Medulla oblongata (tissue), 1 donor: Measurements from ENCODE around the gene TLX2.
A peak's percentile ranks its signal among the peaks of the same experiment; 100 is the strongest.

ENCODE experiments used
- DNase-seq: peaks from one replicate; pipeline ENCODE4 v3.0.0-alpha.2; 2015; ENCODE audit errors: extremely low spot score

TLX2 gene

GRCh38 chr2:74531666-74532065 is 17.4 kb downstream of the TLX2 start:
- no peak for DNase-seq

- peak; percentile 46 for DNase-seq
Observed at GRCh38 chr2:74532222-74532621, 18.0 kb downstream of the TLX2 start.

- no peak for DNase-seq
Observed at GRCh38 chr2:74533464-74533863, 19.2 kb downstream of the TLX2 start.

GRCh38 chr2:74534411-74534810 is 20.2 kb downstream of the TLX2 start:
- DNase-seq, result no peak

- DNase-seq, result no peak
Observed at GRCh38 chr2:74535440-74535965, 21.3 kb downstream of the TLX2 start.

GRCh38 chr2:74536166-74536950 is 22.1 kb downstream of the TLX2 start:
- no peak for DNase-seq

- no peak for DNase-seq
Observed at GRCh38 chr2:74537140-74537539, 22.9 kb downstream of the TLX2 start.

GRCh38 chr2:74538881-74539339 is 24.7 kb downstream of the TLX2 start:
- no peak for DNase-seq

GRCh38 chr2:74540291-74540690 is 26.0 kb downstream of the TLX2 start:
- no peak for DNase-seq

- DNase-seq, result no peak
Observed at GRCh38 chr2:74542978-74543377, 28.7 kb downstream of the TLX2 start.

GRCh38 chr2:74544634-74545033 is 30.4 kb downstream of the TLX2 start:
- DNase-seq, result no peak

GRCh38 chr2:74546004-74546403 is 31.8 kb downstream of the TLX2 start:
- DNase-seq, result no peak

- no peak for DNase-seq
Observed at GRCh38 chr2:74548285-74548899, 34.1 kb downstream of the TLX2 start.

GRCh38 chr2:74548900-74549826 is 34.9 kb downstream of the TLX2 start:
- DNase-seq, result peak; percentile 32

GRCh38 chr2:74550231-74550630 is 36.0 kb downstream of the TLX2 start:
- DNase-seq, result no peak

GRCh38 chr2:74551530-74551929 is 37.3 kb downstream of the TLX2 start:
- DNase-seq, result no peak

- no peak for DNase-seq
Observed at GRCh38 chr2:74551942-74552913, 38.0 kb downstream of the TLX2 start.

GRCh38 chr2:74552914-74553811 is 38.9 kb downstream of the TLX2 start:
- peak; percentile 22 for DNase-seq

- DNase-seq, result peak; percentile 83
Observed at GRCh38 chr2:74553892-74554819, 39.9 kb downstream of the TLX2 start, which contains the start of the genes DOK1 and LOXL3. Gene DOK1 (plus strand): TSS chr2:74554720. CDS start chr2:74554755, 35 bp downstream. Gene LOXL3 (minus strand): TSS chr2:74553942. CDS start chr2:74552634, 1,308 bp downstream.
